Right atrium auricular region (tissue), 2 donors: ENCODE measurements around the gene MAPK8. TPM values are rescaled to one million over a fixed set of nuclear protein-coding genes. Genes with fewer than 3 reads are reported as not detected.

Experiments
- DNase-seq: peaks from one replicate; pipeline ENCODE4 v3.0.0-alpha.2; 2019; ENCODE audit warnings: low spot score
- H3K27ac ChIP-seq, 2 donors: fragments of 200-600 bp; sonication (generic); 1 replicate in 1 of 2; 2 replicates in 1 of 2; pipeline ENCODE4 v1.5.1; 2016 to 2019
- H3K27me3 ChIP-seq, 2 donors: fragments of 200-600 bp; sonication (generic); one replicate each; pipeline versions ENCODE4 v1.5.1 to v1.6.0; 2017 to 2019
- H3K36me3 ChIP-seq: fragments of 200-600 bp; sonication (generic); one replicate; pipeline ENCODE4 v1.5.1; 2016
- H3K4me1 ChIP-seq, 2 donors: fragments of 200-600 bp; sonication (generic); one replicate each; pipeline versions ENCODE4 v1.5.1 to v1.6.0; 2017 to 2019
- H3K4me3 ChIP-seq, 2 donors: fragments of 200-600 bp; sonication (generic); 1 replicate in 1 of 2; 2 replicates in 1 of 2; pipeline ENCODE4 v1.5.1; 2017 to 2019; ENCODE audit warnings: mild to moderate bottlenecking in 1 of 2, moderate library complexity in 1 of 2
- H3K9me3 ChIP-seq, 2 donors: fragments of 200-600 bp; sonication (generic); one replicate each; pipeline ENCODE4 v1.5.1; 2019
- CTCF ChIP-seq, 2 donors: fragments of 200-600 bp; sonication (generic); IDR thresholded peaks; one replicate each; pipeline ENCODE4 v1.5.1; 2019; ENCODE audit warnings: antibody characterized with exemption in 2 of 2
- total RNA-seq, 2 donors: library from RNA; depleted of rRNA; stranded (reverse); fragments of >200 nt; gene quantifications; one replicate each; pipeline ENCODE4 v1.1.0, GENCODE V29; 2016

Gene MAPK8
- total RNA-seq, 2 donors from 2014 or later = 22.3 to 26.5 TPM

- Histone ChIP-seq H3K9me3 (no peaks in the 10 kb centered on the region), H3K4me3 (no peak overlapping the region), H3K4me1 (no peaks in the 10 kb centered on the region), H3K27me3 (no peaks in the 10 kb centered on the region), H3K27ac (no peak overlapping the region), H3K36me3 (no peaks in the 10 kb centered on the region)
- no peak for TF ChIP-seq CTCF (IDR thresholded peaks at IDR 0.05)
- peak; percentile 36 for DNase-seq
These were observed 138.7 kb downstream of the MAPK8 start for GRCh38 chr10:48444861-48445841.

- no peak overlapping the region for H3K4me3 ChIP-seq
- peak; percentile 36 for DNase-seq
- H3K4me1 ChIP-seq = no peaks in the 10 kb centered on the region
- no peaks in the 10 kb centered on the region for H3K36me3 ChIP-seq
- no peaks in the 10 kb centered on the region for H3K27me3 ChIP-seq
- H3K27ac ChIP-seq = no peak overlapping the region
- no peak for TF ChIP-seq CTCF (IDR thresholded peaks at IDR 0.05)
- no peaks in the 10 kb centered on the region for H3K9me3 ChIP-seq
These were observed 139.5 kb downstream of the MAPK8 start for GRCh38 chr10:48445932-48446331.

DNA sequence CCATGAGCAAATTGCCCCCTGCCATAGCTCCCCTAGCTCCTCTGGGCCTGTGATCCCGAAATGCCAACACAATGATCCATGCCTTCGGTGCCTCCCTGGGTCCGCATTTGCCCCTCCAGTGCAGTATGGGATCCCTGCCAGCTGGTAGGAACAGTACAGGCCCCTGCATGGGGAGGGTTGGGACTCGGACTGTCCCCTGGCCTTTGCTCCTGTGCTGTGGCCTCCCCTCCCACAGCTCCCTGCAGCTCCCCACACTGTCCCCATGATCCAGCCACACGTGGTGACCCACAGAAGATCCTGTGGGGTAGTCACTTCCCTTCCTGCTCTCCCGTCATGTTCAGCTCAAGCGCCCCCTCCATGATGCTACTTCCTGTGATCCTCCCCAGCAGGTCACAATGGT lies 140.3 kb downstream of the MAPK8 start:
- Histone ChIP-seq H3K27me3 (no peaks in the 10 kb centered on the region), H3K36me3 (no peaks in the 10 kb centered on the region), H3K9me3 (no peaks in the 10 kb centered on the region), H3K4me3 (no peak overlapping the region), H3K4me1 (no peaks in the 10 kb centered on the region), H3K27ac (no peak overlapping the region)
- no peak for DNase-seq
- TF ChIP-seq CTCF (IDR thresholded peaks at IDR 0.05) = no peak

DNA sequence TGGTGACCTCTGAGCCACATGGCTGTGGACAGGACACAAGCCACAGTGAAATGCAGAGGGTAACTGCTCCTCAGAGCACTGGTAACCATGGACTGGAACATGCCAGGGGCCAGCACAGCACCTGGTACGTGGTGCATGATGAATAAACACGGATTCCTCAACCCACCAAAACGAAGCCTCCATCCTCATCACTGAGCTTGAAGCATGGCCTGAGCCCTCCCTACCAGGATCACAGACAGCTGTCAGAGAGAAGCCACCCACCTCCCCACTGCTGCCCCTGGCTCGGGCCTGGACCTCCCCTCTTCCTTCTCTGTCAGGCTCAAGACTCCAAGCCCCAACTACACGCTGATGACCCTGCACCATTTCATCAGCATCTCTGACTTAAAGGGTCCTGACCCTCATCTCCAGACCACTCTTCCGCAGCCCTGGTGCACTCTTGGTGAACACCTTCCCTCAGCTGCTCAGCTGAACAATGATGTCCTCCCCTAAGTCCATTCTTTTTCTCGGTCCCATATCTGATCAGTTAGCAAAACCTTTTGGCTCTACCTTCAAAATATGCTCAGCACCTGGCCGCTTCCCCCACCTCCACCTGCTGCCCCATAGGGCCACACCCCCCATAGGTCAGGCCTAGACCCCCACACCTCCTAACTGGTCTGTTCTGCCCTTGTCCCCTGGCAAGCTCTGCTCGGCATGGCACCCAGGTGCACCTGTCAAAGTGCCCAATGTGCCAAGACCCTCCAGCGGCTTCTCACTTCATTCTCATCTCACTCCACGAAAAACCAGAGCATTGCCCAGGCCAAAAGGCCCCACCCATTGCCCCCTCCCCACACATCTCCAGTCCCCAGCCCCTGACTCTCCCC lies 141.1 kb downstream of the MAPK8 start:
- TF ChIP-seq CTCF (IDR thresholded peaks at IDR 0.05) = no peak
- no peaks in the 10 kb centered on the region for H3K9me3 ChIP-seq
- H3K4me1 ChIP-seq = no peaks in the 10 kb centered on the region
- H3K27ac ChIP-seq = no peak overlapping the region
- no peaks in the 10 kb centered on the region for H3K36me3 ChIP-seq
- H3K4me3 ChIP-seq = no peak overlapping the region
- H3K27me3 ChIP-seq = no peaks in the 10 kb centered on the region
- peak; percentile 46 for DNase-seq

GRCh38 chr10:48448796-48449195 lies 142.3 kb downstream of the MAPK8 start:
- Histone ChIP-seq H3K27ac (no peak overlapping the region), H3K36me3 (no peaks in the 10 kb centered on the region), H3K27me3 (no peaks in the 10 kb centered on the region), H3K9me3 (no peaks in the 10 kb centered on the region), H3K4me1 (no peaks in the 10 kb centered on the region), H3K4me3 (no peak overlapping the region)
- DNase-seq = no peak
- no peak for TF ChIP-seq CTCF (IDR thresholded peaks at IDR 0.05)
